HUDEP-2 (cell line): ENCODE data around the gene ADCYAP1R1.

Source experiments
- DNase-seq, 76 experiments: peaks; one replicate each; lab custom pipeline; 2025; ENCODE audit not compliant: unreplicated experiment in 76 of 76; lab: John Stamatoyannopoulos, UW

Gene ADCYAP1R1

DNA sequence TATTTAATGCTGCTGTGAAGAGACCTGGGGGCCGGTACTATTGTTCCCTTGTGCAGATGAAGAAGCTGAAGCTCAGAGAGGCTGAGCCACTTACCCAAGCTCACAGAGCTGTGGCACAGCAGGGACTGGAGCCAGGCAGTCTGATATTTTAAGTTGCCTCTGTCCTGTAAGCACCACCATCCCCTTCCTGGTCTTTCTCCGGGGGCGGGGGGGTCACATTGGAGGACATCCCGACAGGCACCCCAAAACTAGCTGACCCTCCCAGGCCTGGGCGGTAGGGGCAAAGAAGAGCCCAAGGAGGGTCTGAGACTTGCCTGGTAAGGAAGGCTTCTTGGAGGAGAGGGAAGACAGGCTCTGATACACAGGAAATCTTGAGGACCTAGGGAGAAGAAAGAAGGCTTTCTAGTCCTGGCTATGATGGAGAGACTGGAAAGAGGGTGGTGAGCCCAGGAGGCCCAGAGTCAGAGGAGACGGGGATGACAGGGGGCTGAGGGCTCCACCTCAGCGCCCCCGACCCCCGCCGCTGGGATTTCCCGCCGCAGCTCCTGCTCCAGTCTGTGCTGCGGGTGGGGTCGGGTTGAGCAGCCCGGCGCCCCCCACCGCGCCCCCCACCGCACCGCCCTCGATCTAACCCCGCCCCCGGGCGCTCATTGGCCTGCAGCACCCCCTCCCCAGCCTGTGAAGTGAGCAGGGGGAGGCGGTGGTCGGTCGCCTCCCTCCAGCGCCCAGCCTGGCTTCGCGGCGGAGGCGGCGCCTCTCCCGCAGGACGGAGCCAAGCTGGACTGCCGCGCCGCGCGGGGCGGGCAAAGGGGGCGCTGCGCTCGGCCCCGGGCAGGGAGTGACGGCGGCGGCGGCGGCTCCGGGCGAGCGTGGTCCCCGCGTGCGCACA lies at the start of gene ADCYAP1R1:
Gene ADCYAP1R1, plus strand, starts transcription at position 711 of the 889 bp plus-strand sequence. CDS start 10,957 bp downstream, outside the sequence.
- DNase-seq: no peak

DNA sequence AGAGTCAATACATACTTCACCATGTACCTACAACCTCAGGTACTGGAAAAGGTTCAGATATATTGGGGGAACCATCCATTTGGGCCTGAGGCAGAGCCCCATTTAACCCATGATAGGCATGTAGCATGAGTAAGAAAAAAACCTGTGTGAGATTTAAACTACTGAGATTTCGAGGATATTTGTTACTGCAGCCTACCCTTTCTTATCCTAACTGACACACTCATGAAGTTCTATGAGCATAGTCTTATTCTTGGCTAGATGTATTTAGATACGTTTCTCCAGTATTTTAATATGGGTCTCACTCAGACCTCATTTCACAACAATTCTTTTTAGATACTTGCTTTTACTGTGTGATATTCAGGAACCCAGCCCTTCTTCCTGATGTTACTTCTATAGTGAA lies 49.0 kb upstream of the ADCYAP1R1 start:
- DNase-seq: no peak

DNA sequence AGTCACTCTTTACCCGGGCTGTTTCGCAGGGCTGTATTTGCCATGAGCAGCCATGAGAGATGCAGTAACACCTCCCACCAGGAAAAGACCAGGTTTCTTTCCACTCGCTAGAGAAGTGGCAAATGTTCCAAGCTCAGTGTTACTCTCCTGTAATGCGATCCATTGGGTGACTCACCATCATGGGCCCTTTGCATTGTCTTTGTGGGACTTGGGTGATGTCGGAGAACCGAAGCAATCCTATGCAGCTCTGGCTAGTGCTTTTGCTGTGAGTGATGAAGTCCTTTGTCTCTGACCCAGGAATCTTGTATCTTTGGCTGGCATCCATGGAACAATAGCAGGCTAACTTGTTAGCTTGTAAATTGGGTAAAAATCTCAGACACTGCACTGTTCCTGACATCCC lies 48.4 kb upstream of the ADCYAP1R1 start:
- no peak for DNase-seq

DNA sequence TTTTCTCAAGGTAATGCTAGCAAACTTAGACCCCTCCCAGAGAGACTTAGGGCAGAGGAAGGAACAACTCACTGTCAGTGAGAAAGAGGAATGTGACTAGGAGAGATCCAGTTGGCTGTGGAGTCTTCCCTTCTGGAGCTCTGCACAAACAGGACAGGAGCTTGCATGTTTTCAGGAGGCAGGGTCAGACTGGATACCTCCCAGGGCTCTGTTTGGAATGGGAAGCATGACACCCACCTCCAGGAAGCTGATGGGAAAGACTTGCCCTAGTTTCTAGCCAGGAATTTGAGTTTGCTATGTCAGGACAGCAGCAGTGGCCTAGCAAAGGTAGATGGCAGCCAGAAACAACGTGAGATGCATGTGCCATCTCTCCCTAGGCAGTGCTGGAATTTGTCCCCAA lies 47.7 kb upstream of the ADCYAP1R1 start:
- DNase-seq: no peak

DNA sequence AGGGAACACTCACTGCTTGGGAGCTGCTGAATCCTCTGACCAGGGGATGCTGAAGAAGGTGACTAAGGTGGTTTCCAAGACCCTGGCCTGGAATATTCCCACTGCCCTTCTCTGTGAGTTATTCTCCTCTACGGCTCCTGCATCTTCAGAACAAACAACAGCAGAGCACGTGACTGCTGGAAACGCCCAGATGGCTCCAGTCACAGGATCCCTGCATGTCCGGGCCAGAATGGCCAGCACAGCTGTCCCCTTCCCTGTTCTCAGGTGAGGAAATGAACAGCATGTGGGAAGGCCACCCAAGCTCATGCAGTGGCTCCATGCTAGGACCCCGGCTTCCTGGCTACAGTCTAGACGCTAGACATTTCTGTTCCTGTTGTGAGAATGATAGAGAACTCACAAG lies 45.3 kb upstream of the ADCYAP1R1 start:
- no peak for DNase-seq

DNA sequence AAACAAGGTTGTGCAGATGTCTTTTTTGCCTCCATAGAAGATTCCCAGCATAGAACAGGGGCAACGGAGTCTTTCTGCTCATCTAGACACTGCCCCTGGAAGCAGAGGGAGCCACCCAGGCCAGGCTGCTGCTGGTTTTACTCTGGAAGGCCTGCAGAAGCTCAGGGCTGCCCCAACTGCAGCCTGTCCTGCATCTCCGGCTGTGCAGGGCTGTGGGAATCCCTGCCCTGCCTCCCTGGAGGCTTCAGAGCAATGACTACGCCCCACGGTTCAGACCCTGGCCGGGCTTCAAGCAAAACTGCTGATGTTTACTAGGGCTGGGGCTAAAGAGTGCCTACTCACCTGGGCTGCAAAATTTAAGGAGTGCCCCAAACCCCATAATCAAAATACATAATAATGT lies 44.5 kb upstream of the ADCYAP1R1 start:
- DNase-seq: no peak

DNA sequence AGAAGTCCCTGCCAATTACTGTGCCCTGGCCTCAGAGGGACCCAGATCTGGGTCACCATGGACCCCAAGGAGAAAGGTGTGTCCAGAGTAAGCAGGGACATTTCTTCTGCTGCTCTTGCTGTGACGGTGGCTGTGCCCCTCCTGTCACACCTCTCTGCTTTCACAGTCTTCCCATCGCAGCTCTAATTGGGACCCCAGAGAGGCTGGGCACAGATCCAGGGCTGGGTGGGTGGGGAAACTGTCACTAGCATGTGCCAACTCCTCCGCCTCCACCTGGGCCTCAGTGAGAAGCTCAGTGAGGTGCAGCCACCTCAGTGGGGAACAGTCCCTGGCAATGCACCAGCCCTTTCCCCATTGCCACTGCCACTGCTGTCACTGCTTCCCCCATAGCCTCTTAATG lies 37.3 kb upstream of the ADCYAP1R1 start:
- no peak for DNase-seq

DNA sequence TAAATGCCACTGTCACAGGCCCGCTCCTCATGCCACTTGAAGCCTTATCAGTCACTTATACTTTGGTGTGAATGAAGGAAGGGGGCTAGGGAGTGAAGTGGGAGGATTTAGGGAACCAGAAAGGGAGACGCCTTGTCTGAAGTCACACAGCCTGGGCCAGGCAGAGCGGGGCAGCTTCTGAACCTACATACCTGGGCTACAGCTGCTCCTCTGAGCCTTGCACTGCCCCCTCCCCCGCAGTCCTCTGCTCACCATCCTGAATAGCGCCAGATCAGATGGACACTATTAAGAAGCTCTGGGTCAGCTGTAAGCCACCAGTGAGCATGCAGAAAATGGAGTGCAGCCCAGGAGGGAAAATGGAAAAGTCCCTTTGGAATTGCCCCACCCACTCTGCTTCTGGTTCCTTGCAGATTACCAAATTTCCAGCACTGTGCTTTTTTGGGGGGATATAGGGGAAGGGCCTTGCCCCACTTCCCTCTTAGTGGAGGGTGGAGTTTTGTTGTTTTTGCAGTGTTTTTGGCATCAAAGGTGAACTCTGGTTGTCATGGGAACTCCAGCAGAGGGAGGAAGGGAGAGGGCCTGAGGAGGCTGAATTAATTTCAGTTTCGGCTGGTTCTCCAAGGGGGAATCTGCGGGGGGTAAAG lies 35.0 kb upstream of the ADCYAP1R1 start:
- DNase-seq: no peak

DNA sequence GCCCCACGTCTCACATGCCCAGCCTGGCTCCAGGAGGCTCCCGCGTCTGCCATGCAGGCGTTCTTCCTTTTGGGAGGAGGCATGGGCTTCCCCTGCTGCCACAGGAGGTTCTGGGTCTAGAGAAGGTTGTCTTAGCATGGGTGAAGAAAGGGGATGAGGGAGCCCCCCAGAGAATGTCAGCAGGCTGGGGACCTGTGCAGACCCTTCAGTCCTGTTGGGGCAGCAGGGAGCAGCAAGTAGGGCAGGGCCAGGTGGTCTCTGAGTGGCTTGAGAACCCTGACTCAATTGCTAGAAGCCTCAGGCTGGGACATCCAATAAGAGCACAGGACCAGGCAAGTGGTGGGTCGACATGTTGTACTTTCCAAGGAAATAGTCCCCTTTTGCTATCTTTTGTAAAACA lies 34.4 kb upstream of the ADCYAP1R1 start:
- DNase-seq: no peak

DNA sequence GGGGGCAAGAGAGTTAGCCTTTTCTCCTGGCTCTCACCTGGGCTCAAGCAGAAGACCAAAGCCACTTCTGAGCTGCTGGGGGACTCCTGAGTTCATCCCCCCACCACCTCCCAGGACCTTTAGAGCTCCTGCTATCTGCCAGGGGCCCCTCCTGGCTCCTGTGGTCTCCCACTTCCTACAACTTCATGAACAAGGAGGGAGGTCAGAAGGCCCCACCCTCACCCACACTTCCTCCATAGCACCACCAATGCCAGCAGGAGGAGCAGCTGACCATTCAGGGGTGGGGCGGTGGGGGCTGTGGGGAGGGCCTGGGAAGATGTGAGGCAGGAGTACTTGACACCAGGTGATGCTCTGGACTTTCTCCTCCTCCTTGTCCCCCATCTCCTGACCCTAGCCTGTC lies 32.6 kb upstream of the ADCYAP1R1 start:
- no peak for DNase-seq

DNA sequence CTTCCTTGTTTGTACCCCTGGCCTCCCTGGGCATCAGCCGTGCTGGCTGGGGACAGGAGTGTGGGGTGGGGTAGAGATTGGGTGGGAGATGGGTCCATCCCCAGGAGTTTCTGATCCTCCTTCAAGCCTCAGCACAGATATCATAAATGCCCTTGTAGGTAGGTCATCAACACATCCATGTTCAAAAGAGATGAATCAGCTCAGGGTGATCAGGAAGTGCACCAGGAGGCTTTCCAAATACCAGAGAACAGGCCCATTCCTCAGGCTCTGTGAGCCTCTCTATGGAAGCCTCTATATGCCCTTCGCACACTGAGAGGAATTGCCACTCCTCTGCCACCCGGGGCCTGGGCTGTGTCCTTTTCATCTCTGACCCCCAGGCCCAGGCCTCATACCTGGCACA lies 31.9 kb upstream of the ADCYAP1R1 start:
- no peak for DNase-seq

DNA sequence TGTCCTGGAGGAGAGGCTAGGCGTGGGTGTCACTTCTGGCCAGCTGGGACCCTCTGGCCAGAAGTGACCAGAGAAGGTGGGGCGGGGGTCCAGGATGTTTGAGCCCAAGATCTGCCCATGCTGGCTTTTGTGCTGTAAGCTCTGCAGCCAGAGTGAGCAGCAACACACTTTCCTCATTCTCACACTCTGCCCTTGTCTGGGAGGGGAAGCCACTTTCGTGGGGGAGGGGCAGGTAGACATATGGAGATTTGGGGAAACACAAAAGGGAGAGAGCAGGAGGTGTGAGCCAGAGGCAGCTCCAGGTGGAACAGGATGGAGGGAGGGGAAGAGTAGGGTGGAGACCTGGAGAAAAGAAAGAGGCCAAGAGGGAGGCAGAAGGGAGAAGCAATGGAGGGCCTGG lies 31.5 kb upstream of the ADCYAP1R1 start:
- DNase-seq: no peak

DNA sequence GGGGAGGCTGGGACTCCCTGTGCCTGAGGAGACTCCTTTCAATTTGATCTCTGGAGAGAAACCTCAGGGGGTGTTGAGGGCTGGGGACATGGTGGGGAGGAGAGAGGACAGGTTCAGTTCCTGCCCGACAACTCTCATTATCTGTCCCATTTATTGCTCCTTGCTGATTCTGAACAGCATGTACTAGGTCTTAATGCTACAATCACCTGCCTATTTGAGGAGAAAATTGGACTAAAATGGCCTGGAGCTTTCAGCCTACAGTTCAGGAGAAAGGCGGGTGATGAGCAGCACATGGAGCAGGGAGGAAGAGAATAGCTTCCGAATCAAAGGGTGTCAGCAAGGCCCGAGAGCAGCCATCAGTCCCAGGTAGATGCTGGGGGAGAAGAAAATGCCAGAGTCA lies 30.0 kb upstream of the ADCYAP1R1 start:
- DNase-seq: no peak

DNA sequence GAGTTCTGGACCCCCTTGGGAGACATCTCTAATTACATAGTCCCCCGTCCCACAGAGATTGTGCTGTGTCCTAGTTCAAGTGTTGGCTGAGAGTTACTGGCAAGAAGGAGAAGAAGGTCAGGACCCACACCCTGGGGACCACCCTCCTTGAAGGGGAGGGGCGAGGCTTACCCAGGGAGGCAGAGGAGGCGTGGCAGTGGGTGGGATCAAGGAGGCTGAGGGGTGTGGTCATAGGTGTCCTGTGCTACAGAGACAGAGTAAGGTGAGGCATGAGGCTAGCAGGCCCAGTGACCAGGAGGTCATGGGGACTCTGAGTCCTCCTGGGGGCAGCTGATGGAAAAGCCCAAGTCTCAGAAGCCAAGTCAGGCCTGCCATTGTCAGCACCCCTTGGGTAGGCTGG lies 29.4 kb upstream of the ADCYAP1R1 start:
- DNase-seq: no peak

DNA sequence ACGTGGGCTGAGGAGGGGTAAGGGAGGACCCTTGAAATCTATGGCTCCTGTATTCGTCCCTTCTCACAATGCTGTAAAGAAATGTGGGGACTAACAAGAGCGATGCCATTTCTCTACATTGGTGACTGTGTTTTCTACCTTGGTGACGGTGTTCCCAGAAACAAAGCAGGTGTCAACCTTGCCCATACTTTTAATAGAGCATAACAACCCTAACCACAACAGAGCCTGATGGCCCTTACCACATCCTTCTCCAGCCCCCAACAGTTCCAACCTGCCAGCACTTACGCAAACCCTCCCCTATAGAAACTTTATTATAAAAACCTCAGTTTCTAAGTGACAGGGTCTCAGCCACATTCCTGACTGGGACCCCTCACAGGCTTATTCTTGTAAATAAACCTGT lies 28.2 kb upstream of the ADCYAP1R1 start:
- no peak for DNase-seq

DNA sequence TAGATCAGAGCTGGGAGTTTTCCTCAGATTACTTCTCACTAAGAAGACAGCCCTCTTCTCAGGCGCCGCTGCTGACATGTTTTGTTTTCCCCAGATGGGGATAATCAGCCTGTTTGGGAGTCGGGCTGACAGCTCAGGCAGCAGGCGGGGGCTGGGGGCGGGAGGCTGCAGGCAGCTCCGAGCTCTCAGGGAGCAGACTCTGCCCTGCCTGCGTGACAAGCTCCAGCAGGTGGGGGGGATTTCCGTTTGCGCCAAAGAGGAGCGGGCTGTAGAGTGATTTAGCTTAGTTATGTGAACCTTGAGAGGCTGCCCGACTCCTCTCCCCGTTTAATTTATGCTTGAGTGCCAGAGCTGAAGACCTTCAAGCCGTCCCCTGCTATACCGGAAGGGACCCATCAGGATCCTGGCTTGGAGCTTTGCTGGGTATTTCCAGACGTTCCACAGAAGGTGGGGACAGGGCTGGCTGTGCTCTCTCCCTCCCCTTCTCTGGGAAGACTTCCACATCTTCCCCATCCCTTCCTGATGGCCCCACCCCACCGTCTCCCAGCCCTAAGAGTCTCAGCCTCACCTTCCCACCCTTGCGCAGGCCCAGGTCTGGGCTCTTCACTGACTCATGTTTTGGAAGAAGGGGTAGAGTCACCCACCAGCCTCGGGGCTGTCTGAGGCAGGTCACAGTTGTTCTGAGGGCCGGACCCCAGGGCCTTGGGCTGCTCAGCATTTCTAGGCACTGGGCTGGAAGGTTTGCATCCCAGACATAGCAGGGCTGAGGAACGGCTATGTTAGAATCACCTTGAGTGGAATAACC lies 24.7 kb upstream of the ADCYAP1R1 start:
- DNase-seq: no peak

DNA sequence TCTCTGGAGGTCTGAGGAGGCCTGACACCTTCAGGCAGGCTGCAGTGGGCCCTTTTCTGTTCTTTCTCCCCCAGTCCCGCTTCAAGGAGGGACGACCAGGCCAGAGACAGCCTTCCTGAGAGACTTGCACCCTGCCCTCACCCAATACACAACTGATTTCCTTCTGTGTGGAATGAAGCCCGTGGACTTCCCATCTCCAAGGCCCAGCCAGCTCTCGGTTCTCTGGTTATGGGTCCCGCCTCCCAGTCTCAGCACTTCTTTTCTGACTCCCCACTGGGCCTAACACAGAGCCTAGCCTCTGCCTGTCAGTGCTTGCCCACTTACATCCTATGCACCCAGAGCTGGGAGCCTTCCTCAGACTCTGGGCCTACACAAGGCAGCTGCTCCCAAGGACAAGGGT lies 24.1 kb upstream of the ADCYAP1R1 start:
- DNase-seq: no peak

DNA sequence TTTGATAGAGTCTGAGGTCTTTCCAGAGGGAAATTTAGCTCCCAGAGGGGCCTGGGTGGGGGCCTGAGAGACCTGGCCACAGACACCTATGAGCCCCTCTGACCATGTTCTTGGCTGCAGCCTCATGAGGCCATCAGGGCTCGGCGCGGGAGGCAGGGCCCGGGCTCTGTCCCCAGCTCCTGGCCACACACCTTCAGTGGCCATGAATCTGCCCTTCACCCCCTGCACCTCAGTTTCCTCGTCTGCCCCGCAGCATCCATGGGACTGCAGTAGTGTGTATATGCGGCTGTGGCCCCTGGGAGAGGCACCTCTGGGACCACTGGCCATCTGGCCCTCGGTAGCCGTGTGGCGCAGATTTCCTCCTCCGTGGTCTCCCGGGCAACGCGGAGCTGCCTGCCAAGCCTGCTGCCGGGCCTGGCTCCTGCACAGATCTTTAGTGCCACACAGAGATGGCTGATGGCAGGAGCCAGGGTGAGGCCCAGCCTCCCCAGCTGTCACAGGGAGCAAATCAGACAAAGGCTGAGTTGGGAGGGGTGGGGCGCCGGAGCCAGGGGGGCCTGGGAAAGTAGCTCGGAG lies 23.6 kb upstream of the ADCYAP1R1 start:
- DNase-seq: no peak

DNA sequence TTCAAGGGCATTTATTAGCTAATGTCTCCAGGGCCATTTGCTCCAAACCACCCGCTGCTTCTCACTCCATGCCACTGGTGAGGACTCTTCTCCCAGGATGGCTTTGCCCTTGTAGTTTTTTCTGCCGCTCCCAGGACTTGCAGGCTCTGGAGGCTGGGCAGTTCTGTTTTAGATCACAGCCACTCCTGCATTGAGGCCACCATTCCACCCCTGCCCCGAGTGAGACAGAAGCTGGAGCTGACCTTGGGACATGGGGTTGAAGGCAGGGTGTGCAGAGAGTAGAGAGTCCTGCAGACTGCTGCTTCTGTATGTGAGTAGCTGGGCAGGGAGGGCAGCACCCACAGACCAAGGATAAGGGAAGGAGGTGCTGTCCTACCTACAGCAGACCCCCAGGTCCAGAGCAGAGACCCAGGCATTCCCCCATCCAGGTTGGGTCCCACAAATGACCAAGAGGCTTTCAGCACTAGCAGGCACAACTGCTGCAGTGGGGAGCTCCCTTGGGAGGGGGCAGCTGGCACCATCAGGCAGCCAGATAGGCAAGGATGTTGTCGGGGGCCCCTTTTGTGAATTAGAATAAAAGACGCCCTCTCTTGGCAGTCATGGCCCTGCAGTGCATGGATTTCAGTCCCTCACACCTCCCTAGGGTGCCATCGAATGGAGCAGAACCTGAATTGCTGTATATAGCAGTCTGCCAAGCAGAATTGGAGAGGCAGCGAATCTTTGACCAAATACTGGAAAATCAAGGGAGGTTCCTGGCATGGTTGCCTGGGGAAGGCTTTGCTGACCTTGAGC lies 22.7 kb upstream of the ADCYAP1R1 start:
- no peak for DNase-seq

DNA sequence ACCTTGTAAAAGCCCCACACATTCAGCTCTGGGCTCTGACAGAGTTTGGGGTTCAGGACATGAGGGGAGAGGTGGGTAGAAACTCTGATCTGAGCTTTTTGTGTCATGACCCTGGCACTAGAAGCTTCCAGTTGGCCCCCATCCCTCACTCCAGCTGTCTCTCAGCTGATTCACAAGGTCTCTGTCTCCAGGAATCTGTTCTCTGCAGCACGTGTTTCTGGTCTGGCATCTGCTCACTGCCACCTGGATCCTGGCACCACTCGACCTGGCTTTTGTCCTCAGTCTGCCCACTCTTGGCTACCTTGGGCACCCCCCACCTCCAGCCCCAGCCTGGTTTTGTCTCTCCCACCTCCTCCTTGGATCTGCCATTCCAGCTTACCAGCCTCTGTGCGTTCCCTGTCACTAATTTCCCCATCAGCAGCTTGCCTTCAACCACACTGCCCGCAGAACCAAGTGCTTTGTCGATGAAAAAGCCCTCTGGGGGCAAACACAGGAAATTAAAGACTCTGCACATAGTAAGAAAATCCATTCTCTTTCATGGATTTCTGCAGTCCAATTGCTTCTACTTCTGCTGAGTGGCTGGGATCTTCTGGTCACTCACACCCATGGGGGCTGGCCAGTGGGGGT lies 18.3 kb upstream of the ADCYAP1R1 start:
- no peak for DNase-seq
